ENCODE measurements around the gene PTPN6. TPM values are rescaled to one million over a fixed set of nuclear protein-coding genes. Genes with fewer than 3 reads are reported as not detected.
A peak's percentile ranks its signal among the peaks of the same experiment; 100 is the strongest.

The PTPN6 gene
- total RNA-seq, 2 experiments from 2014 or later: 37.1 to 116 TPM

GRCh38 chr12:6914947-6915788, 36.0 kb upstream of the PTPN6 start:
- DNase-seq (ENCODE audit: low spot score): no peak
- ChIA-PET POLR2A (interaction anchor here (0.7 to 1.3 kb wide), 3 partner anchors 28 to 63 kb away, joined by 4 to 5 read pairs (median 4); partner anchors contain the start of genes RNU7-1 and USP5), CTCF (ENCODE audit: unreplicated experiment) (no interaction called here)
- Histone ChIP-seq H3K79me2 (ENCODE audit: insufficient read depth, low read depth, low read length) (no peaks in the 10 kb centered on the region), H3K4me3 (ENCODE audit: low read depth, low read length, poor library complexity, severe bottlenecking) (peak overlapping the region; percentile 71), H3K9me3 (ENCODE audit: low read length) (no peaks in the 10 kb centered on the region), H3K27ac (ENCODE audit: low read depth, low read length, poor library complexity, severe bottlenecking) (no peak overlapping the region), H3K9me2 (ENCODE audit: insufficient read depth, low read length) (no peaks in the 10 kb centered on the region), H3K36me3 (ENCODE audit: insufficient read depth, low read length) (peaks cover 5% of the 10 kb centered on the region; the same call in 1 of the 2 replicates), H3K4me2 (ENCODE audit: low read length) (peak overlapping the region; percentile 73), H4K20me1 (ENCODE audit: insufficient read depth, low read length) (no peaks in the 10 kb centered on the region), H2AFZ (ENCODE audit: low read length) (peak overlapping the region; percentile 80), H3K4me1 (ENCODE audit: insufficient read depth, low read length, poor library complexity, severe bottlenecking) (peaks cover 42% of the 10 kb centered on the region)
- intact Hi-C loops (cut with micrococcal nuclease; ENCODE audit: unreplicated experiment): loop anchor here (1.0 to 2.0 kb wide), 2 partner anchors 24 to 42 kb away; partner anchors contain the start of gene SPSB2
- no peak for TF ChIP-seq CTCF (conservative IDR thresholded peaks at IDR 0.05; ENCODE audit: low read length)
- TF ChIP-seq EZH2phosphoT487 (IDR thresholded peaks at IDR 0.05; ENCODE audit: borderline replicate concordance, low read depth, low read length): no peak
- TSS peak; percentile 49 for BruUV-seq (replicated peaks)

- no peaks in the 10 kb centered on the region for H3K9me2 ChIP-seq (ENCODE audit: insufficient read depth, low read length)
- H3K36me3 ChIP-seq (ENCODE audit: insufficient read depth, low read length): peaks cover 5% of the 10 kb centered on the region; the same call in 1 of the 2 replicates
- CTCF ChIA-PET (ENCODE audit: unreplicated experiment): no interaction called here
- no peak overlapping the region for H3K27ac ChIP-seq (ENCODE audit: low read depth, low read length, poor library complexity, severe bottlenecking)
- POLR2A ChIA-PET: interaction anchor here (1.3 kb wide), 1 partner anchor 28 kb away, joined by 4 read pairs; the partner anchor contains the start of gene RNU7-1
- H2AFZ ChIP-seq (ENCODE audit: low read length): no peak overlapping the region
- H3K9me3 ChIP-seq (ENCODE audit: low read length): no peaks in the 10 kb centered on the region
- H3K4me1 ChIP-seq (ENCODE audit: insufficient read depth, low read length, poor library complexity, severe bottlenecking): peaks cover 48% of the 10 kb centered on the region
- BruUV-seq (replicated peaks): no TSS peak
- no peaks in the 10 kb centered on the region for H3K79me2 ChIP-seq (ENCODE audit: insufficient read depth, low read depth, low read length)
- TF ChIP-seq EZH2phosphoT487 (IDR thresholded peaks at IDR 0.05; ENCODE audit: borderline replicate concordance, low read depth, low read length): no peak
- no peak for TF ChIP-seq CTCF (conservative IDR thresholded peaks at IDR 0.05; ENCODE audit: low read length)
- intact Hi-C loops (cut with micrococcal nuclease; ENCODE audit: unreplicated experiment): loop anchor here (2.0 kb wide), 1 partner anchor 43 kb away; the partner anchor contains the start of gene SPSB2
- no peaks in the 10 kb centered on the region for H4K20me1 ChIP-seq (ENCODE audit: insufficient read depth, low read length)
- H3K4me3 ChIP-seq (ENCODE audit: low read depth, low read length, poor library complexity, severe bottlenecking): peak overlapping the region; percentile 71
- DNase-seq (ENCODE audit: low spot score): no peak
- peak overlapping the region; percentile 73 for H3K4me2 ChIP-seq (ENCODE audit: low read length)
Observed at GRCh38 chr12:6915789-6916285, 35.3 kb upstream of the PTPN6 start.
